NB4 (cell line): ENCODE data around the gene PDE1A.

Experiments
- MYC ChIP-seq: IDR thresholded peaks from 2 replicates; pipeline ENCODE4 v1.6.1; 2011; ENCODE audit warnings: low read depth, low read length
- POLR2A ChIP-seq: IDR thresholded peaks from 2 replicates; pipeline ENCODE4 v1.6.1; 2011; ENCODE audit warnings: mild to moderate bottlenecking; ENCODE audit not compliant: insufficient read length; ENCODE audit errors: extremely low read depth
- TF ChIP-seq, protein P1 (sequence below): IDR thresholded peaks from one replicate; pipeline ENCODE4 v1.5.1; 2012; ENCODE audit warnings: low read depth, low read length
- TF ChIP-seq, protein P2 (sequence below): IDR thresholded peaks from 2 replicates; pipeline ENCODE4 v1.6.1; 2011; ENCODE audit warnings: low read depth, low read length

DNA sequence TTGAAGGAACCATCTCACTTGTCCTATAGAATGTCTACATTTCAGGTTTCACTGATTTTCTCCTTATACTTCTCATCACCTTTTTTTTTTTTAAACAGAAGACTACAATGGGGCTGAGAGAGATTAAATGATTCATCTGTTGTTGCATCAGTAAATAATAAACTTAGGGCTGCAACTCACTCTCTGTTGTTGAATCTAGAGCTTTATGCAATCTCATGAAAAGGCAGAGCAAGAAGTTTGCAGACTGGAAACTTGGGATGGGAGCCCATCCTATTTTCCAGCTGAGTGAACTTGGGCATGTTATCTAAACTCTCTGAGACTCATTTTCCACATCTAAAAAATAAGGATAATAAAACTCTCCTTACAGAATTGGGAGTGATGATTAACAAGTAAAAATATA lies 58.4 kb downstream of the PDE1A start:
- TF ChIP-seq, protein P1, sequence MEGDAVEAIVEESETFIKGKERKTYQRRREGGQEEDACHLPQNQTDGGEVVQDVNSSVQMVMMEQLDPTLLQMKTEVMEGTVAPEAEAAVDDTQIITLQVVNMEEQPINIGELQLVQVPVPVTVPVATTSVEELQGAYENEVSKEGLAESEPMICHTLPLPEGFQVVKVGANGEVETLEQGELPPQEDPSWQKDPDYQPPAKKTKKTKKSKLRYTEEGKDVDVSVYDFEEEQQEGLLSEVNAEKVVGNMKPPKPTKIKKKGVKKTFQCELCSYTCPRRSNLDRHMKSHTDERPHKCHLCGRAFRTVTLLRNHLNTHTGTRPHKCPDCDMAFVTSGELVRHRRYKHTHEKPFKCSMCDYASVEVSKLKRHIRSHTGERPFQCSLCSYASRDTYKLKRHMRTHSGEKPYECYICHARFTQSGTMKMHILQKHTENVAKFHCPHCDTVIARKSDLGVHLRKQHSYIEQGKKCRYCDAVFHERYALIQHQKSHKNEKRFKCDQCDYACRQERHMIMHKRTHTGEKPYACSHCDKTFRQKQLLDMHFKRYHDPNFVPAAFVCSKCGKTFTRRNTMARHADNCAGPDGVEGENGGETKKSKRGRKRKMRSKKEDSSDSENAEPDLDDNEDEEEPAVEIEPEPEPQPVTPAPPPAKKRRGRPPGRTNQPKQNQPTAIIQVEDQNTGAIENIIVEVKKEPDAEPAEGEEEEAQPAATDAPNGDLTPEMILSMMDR = no peak
- no peak for TF ChIP-seq POLR2A
- TF ChIP-seq, protein P2, sequence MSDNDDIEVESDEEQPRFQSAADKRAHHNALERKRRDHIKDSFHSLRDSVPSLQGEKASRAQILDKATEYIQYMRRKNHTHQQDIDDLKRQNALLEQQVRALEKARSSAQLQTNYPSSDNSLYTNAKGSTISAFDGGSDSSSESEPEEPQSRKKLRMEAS = no peak
- TF ChIP-seq MYC = no peak
